ENCODE data around the gene HOXB3.

DNA sequence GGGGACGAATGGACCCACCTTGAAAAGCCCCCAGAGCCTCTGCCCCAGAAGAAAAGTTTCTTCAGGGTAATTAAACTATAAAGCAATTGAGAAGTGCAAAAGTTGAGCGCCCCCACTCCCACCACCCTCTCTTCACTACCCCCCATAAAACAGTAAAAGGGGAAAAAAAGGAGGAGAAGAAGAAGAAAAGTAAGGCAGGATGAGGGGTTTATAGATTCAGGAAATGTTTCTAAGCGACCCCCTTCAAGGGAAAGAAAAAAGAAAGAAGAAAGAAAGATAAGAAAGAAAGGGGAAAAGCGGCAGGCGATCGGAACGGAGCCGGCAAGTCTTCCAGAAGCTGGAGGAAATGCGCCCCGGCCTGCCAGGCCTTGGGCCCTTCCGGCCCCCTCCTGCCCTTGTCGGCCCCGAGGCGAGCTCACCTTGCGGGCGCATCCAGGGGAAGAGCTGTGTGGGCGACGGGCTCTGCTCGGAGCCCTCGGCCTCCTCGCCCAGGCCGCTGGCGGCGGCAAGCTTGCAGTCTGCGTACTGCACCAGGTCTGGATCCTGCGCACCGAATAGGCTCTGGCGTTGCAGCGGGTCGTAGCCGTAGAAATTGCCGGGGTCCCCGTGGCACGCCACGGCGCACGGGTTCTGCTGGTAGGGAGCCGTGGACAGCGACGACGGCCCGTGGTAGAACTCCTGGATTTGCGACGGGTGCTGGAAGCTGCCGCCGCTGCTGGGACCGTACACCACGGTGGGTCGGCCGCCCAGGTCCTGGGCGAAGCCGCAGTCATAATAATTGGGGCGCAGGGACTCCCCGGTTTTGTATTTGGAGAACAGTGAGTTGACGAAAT, 24.0 kb upstream of the HOXB3 start:
- TF ChIP-seq, protein P1, sequence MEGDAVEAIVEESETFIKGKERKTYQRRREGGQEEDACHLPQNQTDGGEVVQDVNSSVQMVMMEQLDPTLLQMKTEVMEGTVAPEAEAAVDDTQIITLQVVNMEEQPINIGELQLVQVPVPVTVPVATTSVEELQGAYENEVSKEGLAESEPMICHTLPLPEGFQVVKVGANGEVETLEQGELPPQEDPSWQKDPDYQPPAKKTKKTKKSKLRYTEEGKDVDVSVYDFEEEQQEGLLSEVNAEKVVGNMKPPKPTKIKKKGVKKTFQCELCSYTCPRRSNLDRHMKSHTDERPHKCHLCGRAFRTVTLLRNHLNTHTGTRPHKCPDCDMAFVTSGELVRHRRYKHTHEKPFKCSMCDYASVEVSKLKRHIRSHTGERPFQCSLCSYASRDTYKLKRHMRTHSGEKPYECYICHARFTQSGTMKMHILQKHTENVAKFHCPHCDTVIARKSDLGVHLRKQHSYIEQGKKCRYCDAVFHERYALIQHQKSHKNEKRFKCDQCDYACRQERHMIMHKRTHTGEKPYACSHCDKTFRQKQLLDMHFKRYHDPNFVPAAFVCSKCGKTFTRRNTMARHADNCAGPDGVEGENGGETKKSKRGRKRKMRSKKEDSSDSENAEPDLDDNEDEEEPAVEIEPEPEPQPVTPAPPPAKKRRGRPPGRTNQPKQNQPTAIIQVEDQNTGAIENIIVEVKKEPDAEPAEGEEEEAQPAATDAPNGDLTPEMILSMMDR (IDR thresholded peaks at IDR 0.05): no peak
- no peak for TF ChIP-seq POLR2A (IDR thresholded peaks at IDR 0.05)

All from Peyer's patch (tissue), 4 donors.